Kidney epithelial cell (primary cell): ENCODE measurements around the gene LCN6. TPM values are rescaled to one million over a fixed set of nuclear protein-coding genes. Genes with fewer than 3 reads are reported as not detected.
"Not testable (repeated sequence)": the region's sequence is repeated elsewhere in the genome, so short reads cannot be mapped to it uniquely, and the experiment has no call there.

Experiments used
- DNase-seq: peaks from one replicate; pipeline ENCODE4 v3.0.0-alpha.2; 2010; ENCODE audit warnings: low read depth
- H3K27me3 ChIP-seq: 2 replicates; pipeline ENCODE4 v1.6.0; 2011; ENCODE audit warnings: low read length; ENCODE audit not compliant: control insufficient read depth, insufficient read depth
- H3K36me3 ChIP-seq: 2 replicates; pipeline ENCODE4 v1.5.1; 2011; ENCODE audit warnings: low read length; ENCODE audit not compliant: control insufficient read depth, insufficient read depth
- H3K4me3 ChIP-seq: 2 replicates; pipeline ENCODE4 v1.5.1; 2011; ENCODE audit warnings: low read depth, mild to moderate bottlenecking, control low read depth, low read length
- CTCF ChIP-seq: IDR thresholded peaks from 2 replicates; pipeline ENCODE4 v1.5.1; 2011; ENCODE audit warnings: mild to moderate bottlenecking, moderate library complexity, low read length, control low read depth, inconsistent platforms; ENCODE audit not compliant: insufficient read depth, poor library complexity, severe bottlenecking
- total RNA-seq: library from RNA; depleted of rRNA; stranded (reverse); fragments of >200 nt; gene quantifications from 2 replicates; pipeline ENCODE4 v1.2.3, GENCODE V29; 2015

Gene LCN6
- total RNA-seq, 1 donor from 2014 or later = not detected

- H3K36me3 ChIP-seq, H3K4me3 ChIP-seq: not testable (repeated sequence)
- peak; percentile 28 for DNase-seq
- TF ChIP-seq CTCF = peak; percentile 78
- peaks cover 31% of the 10 kb centered on the region for H3K27me3 ChIP-seq
These were observed 12.7 kb upstream of the LCN6 start for GRCh38 chr9:136760834-136761544.

- peaks cover 29% of the 10 kb centered on the region for H3K27me3 ChIP-seq
- TF ChIP-seq CTCF = no peak
- no peak overlapping the region for H3K4me3 ChIP-seq
- no peaks in the 10 kb centered on the region for H3K36me3 ChIP-seq
- DNase-seq = no peak
These were observed 12.1 kb upstream of the LCN6 start for GRCh38 chr9:136760424-136760823.

- H3K36me3 ChIP-seq = no peaks in the 10 kb centered on the region
- TF ChIP-seq CTCF = no peak
- DNase-seq = no peak
- peaks cover 25% of the 10 kb centered on the region for H3K27me3 ChIP-seq
- no peak overlapping the region for H3K4me3 ChIP-seq
These were observed 11.4 kb upstream of the LCN6 start for GRCh38 chr9:136759436-136760325.

- H3K27me3 ChIP-seq = peaks cover 25% of the 10 kb centered on the region
These were observed 10.7 kb upstream of the LCN6 start for GRCh38 chr9:136759001-136759400.

GRCh38 chr9:136757751-136758140 lies 9.4 kb upstream of the LCN6 start:
- TF ChIP-seq CTCF = no peak
- no peak for DNase-seq
- Histone ChIP-seq H3K27me3 (peaks cover 20% of the 10 kb centered on the region), H3K4me3 (no peak overlapping the region), H3K36me3 (no peaks in the 10 kb centered on the region)

More at GRCh38 chr9:136759001-136759400, 10.7 kb upstream of the LCN6 start:
- no peak for DNase-seq
- Histone ChIP-seq H3K36me3 (no peaks in the 10 kb centered on the region), H3K4me3 (no peak overlapping the region)
- no peak for TF ChIP-seq CTCF
